Activated T-cell treated with anti-CD3 and anti-CD28 coated beads, Interleukin-2, amount 50 U/mL, for 48 hours (primary cell): Measurements from ENCODE around the gene NSG2.
"Not testable (repeated sequence)": the region's sequence is repeated elsewhere in the genome, so short reads cannot be mapped to it uniquely, and the experiment has no call there.

Source experiments
- DNase-seq, 2 experiments: peaks; one replicate each; pipeline ENCODE4 v3.0.0-alpha.2; 2020

The NSG2 gene

DNA sequence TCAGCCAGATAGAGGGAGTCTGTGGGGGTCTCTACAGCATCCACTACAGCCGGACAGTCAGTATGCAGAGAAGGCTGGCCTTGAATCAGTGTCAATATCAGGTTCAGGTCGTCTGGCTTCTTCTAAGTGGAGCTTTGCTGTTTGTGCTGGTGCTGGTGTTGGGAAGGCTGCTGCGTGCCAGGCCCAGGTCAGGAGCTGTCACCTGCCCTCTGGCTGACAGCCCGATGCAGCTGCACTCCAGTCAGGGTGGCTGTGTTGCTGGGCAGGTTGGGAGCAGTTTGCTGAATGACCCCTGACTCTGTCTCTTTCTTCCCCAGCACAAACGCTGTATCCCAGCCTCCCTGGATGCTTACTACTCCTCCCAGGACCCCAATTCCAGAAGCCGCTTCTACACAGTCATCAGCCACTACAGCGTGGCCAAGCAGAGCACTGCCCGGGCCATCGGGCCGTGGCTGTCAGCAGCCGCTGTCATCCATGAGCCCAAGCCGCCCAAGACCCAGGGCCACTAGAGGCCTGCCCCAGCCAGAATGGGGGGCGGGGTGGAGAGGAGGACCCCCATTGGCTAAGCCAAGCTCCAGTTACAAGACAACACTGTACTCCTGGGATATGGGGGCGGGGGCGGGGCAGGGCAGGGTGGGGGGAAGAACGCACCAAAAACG lies 61.6 kb downstream of the NSG2 start:
- no peak for DNase-seq

GRCh38 chr5:174108745-174109144 lies 63.2 kb downstream of the NSG2 start:
- no peak for DNase-seq

- no peak for DNase-seq
Measured at GRCh38 chr5:174109698-174110260, 64.3 kb downstream of the NSG2 start.

DNA sequence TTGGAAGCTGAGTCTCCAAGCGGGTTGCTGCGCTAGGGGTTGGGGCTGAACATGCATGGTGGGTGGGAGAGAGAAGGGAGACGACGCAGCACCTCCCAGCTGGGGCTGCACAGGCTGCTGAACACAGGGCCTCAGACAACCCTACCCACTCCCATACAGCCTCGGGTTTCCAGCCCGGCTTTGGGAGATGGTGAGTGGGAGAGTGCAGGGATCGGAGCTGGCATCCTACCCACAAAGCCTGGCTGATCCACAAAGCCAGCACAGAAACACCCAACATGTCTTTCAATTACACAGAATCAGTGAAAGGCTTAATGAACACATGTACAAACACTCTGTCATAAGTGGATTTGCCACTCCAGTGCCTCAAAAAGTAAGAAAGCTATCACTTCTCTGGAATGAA lies 64.8 kb downstream of the NSG2 start:
- no peak for DNase-seq

- no peak for DNase-seq
Measured at GRCh38 chr5:174111287-174111973, 65.9 kb downstream of the NSG2 start.

DNA sequence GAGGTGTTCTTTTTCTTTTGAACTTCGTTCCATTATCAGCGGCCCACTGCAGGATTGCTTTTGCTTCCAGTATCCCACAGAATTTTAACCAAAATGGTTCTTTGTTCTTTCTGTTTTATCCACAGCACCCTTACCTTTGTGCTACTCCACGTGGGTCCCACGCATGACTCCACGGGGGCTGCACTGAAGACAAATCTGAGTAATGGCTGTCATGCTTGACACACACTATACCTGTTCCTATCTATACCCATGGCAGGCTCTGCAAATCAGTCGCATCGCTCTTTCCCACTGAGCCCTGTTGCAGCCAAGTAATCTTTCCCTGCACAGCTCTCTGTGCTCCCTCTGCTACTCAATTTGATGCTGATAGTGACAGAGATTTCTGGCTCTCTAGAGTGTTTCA lies 69.7 kb downstream of the NSG2 start:
- DNase-seq, result no peak

DNA sequence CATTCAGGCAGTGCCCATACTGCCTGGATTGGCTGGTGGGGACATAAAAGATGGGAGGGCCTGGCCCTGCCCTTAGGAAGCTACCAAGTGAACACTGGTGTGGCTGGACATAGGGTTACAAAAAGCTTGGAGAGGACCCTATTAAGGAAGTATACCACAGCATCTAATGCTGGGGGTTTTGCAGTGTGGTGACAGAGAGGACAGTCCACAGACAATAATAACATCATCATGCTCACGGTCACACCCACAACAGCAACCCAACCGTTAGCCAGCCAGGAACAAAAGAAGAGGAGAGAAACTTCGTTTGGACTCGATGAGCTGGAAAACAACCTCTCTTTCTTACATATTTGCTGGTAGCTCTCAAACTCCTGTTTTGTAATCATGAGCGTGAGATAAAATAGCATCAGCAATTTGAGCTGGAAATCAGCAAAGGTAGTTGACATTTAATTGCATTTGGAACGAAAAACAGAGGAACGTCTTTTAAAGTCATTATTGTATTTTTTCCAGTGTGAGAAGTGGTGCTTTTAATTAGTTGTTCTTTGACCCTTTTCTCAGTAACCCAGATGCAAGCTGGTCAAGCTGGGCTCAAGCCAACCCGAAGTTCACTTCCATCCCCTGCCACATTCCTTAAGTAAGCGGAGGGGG lies 73.4 kb downstream of the NSG2 start:
- DNase-seq, result no peak

DNA sequence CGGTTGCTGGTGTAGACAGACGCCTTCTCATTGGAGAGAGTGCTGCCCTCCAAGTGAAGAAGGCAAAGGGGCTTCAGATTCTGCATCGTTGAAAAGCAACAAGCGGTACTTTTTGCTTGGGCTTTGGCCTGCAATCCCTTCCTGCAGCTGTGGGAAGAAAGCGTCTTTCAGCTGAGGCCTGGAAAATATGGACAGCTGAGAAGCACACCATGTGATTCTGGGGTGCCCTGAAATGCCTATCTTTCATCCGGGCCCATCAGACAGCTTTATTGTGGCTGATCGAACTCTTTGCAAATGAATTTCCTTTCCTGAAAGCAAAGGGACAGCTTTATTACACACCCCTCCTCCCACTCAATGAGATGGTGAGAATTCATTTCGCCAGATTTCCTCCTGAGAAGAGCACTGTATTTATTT lies 74.0 kb downstream of the NSG2 start:
- DNase-seq, result no peak

- DNase-seq, result no peak
Measured at GRCh38 chr5:174120401-174121005, 75.0 kb downstream of the NSG2 start.

- DNase-seq, result no peak
Measured at GRCh38 chr5:174134545-174134944, 89.0 kb downstream of the NSG2 start.

GRCh38 chr5:174139623-174140022 lies 94.1 kb downstream of the NSG2 start:
- DNase-seq, result no peak

DNA sequence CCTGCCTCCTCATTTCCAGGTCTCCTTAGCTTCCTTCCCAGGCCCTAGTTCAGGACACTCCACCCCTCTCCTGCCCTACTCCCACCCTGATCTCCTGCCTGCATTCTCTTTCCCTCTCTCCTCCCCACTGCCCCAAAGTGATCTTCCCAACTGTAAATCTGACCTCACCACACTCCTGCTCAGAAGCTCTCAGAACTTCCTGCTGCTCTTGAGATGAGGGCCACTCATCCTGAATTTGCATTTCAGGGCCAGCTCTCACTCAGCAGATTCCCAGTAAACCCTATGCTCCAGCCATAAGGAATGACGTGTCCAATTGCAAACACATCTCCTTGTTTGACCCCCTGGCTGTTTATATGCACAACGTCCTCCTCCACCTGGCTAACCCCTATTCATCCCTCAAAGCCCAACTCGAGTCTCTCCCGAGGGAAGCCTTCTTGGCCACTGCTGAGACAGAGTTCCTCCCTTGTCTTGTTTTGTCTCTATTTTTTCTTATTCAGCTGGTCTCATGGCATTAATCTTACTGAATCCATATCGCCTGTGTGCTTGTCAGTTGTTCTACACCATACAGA lies 95.0 kb downstream of the NSG2 start:
- DNase-seq, result no peak

DNA sequence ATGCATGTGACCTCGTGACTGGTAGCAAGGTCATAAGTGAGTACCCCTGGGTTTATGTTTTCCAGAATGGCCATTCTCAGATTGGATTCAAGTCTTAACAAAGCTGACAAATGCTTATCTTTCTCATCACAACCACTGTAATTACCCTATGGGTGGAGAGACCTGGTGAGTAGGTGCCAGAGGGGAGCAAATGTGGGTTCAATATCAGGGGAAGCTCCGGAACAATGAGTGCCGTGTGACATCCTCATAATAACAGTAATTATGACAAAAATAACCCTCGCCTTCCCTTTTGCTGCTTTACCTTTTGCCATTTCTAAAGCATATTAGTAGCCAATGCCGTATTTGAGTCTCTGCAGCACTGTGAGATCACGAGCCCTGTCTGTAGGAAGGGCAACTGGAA lies 95.9 kb downstream of the NSG2 start:
- DNase-seq, result no peak

GRCh38 chr5:174145091-174145490 lies 99.6 kb downstream of the NSG2 start:
- DNase-seq, result no peak

- peak; percentile 30 to 40 for DNase-seq
Measured at GRCh38 chr5:174145821-174146220, 100.3 kb downstream of the NSG2 start.

DNA sequence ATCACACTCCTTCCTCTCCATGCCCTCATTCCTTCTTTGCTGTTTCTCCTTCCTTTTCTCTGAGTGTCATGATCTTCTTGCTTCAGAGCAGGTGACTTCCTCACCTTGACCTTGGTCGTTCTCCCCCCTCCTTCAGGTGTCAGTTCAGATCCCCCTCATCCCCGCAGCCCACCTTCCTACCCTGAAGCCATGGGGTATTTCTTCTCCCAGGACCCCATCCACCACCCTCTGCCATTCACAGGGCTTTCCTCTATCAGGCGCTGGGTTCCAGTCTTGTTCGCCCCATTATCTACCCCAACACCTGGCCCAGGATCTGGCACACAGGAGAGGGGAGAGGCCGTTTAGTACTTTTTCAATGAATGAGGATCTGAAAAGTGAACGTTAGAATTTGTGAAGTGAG lies 101.0 kb downstream of the NSG2 start:
- no peak for DNase-seq

DNA sequence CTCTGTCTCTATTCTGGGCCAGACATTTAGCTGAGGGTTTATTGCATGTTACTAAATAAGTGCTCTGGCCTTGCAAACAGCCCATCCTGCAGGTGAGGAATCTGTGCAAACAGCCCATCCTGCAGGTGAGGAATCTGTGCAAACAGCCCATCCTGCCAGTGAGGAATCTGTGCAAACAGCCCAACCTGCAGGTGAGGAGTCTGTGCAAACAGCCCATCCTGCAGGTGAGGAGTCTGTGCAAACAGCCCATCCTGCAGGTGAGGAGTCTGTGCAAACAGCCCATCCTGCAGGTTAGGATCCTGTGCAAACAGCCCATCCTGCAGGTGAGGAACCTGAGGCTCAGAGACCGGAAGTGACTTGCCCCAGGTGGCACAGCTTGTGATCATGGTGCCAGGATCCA lies 101.5 kb downstream of the NSG2 start:
- DNase-seq, result not testable (repeated sequence)

GRCh38 chr5:174147551-174147950 lies 102.0 kb downstream of the NSG2 start:
- no peak for DNase-seq

DNA sequence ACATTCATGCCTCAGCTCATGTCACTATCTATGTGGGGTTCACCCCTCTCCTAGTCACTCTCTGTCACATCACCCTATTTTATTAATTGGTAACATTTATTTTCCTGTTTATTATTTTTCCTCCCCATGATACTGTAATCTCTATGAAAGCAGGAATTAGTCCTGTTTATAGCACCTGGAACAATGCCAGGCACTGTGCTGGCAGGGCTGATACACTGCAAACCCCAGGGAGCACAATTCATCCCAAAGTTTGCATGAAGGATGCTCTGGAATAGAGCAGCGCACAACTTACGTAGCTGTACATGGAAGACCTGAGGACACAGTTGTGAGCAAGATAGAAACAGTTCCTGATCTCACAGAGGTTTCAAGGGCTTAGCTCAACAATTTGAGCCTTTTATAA lies 103.2 kb downstream of the NSG2 start:
- no peak for DNase-seq

- DNase-seq, result no peak
Measured at GRCh38 chr5:174149426-174149825, 103.9 kb downstream of the NSG2 start.

DNA sequence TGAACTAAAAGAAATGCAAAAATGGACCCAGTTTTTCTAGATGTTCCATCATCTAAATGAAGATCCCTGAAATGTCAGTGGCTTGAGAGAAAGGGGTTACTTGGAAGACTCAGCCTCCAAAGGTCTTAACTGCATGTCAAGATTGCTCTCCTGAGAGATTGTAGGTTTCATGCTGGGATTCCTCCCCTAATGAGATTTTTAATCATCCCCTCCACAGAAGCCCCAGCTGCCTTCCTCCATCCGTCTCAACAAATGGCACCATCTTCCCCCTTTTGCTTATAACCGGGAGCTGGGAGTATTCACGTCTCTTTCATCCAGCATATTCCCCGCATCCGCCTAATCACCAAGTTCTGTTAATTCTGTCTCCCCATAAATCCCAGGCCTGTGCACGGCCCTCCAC lies 104.5 kb downstream of the NSG2 start:
- DNase-seq, result no peak

DNA sequence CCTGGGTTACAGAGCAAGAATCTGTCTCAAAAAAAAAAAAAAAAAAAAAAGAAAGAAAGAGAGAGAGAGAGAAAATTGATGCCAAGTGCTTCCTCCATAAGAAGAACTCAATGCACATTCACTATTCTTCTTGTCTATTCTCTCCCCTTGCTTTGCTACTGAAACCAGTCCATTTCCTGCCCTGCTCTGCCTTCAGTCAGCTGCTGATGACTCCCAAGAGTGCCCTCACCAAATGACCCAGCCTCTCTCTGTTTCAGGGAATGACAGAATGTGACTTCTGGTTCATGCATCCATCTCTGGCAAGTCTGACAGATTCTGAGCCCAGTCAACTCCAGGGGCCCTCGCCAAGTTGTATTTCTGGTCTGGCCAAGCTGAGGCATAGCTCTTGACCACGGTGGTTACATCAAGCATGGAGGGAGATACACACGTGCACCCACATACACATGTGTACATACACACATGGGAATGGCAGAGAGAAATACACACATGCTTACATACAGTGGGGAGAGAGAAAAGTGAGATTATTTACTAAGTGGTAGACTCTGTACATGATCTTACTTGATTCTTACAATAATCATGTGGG lies 106.2 kb downstream of the NSG2 start:
- no peak for DNase-seq

DNA sequence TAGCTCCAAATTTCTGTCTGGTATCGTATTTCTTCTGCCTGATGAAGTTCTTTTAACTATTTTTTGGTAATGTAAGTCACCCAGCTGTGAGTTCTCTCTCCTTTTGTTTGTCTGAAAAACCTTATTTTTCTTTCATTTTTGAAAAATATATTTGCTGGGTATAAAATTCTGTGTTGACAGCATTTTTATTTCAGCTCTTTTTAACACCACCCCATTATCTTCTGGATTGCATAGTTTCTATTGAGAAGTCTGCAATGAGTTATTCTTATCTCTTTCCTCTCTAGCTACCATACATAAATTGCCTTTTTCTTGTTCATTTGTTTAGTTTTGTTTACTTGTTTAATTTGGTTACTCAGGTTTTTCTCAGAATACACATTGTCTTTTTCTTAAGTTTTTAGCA lies 109.1 kb downstream of the NSG2 start:
- DNase-seq, result no peak
